Nephron progenitor cell (in vitro differentiated cells): ENCODE measurements around the gene TSEN15.
"Not testable (repeated sequence)": the region's sequence is repeated elsewhere in the genome, so short reads cannot be mapped to it uniquely, and the experiment has no call there.

ENCODE experiments used
- DNase-seq: peaks from one replicate; pipeline ENCODE4 v3.0.0; 2021
- H3K27ac Mint-ChIP-seq: 2 replicates; pipeline ENCODE4 v1.8.0; 2021; ENCODE audit warnings: mild to moderate bottlenecking, moderate library complexity, mixed read lengths
- H3K27me3 Mint-ChIP-seq: 2 replicates; pipeline ENCODE4 v1.8.0; 2021; ENCODE audit warnings: mild to moderate bottlenecking, low read depth, mixed read lengths; ENCODE audit not compliant: poor library complexity
- H3K36me3 Mint-ChIP-seq: 2 replicates; pipeline ENCODE4 v1.8.0; 2021; ENCODE audit warnings: low read depth, mixed read lengths
- H3K4me1 Mint-ChIP-seq: 2 replicates; pipeline ENCODE4 v1.8.0; 2021; ENCODE audit warnings: mixed read lengths
- H3K4me3 Mint-ChIP-seq: 2 replicates; pipeline ENCODE4 v1.8.0; 2021; ENCODE audit warnings: mild to moderate bottlenecking, moderate library complexity, mixed read lengths
- H3K9me3 Mint-ChIP-seq: 2 replicates; pipeline ENCODE4 v1.8.0; 2021; ENCODE audit warnings: mild to moderate bottlenecking, moderate library complexity, mixed read lengths
- CTCF ChIP-seq: fragments of 200-600 bp; sonication (generic); IDR thresholded peaks from 2 replicates; pipeline ENCODE4 v1.5.0; 2021; ENCODE audit warnings: antibody characterized with exemption

The TSEN15 gene

GRCh38 chr1:184088037-184088436 lies 36.5 kb downstream of the TSEN15 start:
- H3K9me3 Mint-ChIP-seq: no peaks in the 10 kb centered on the region
- H3K27ac Mint-ChIP-seq: peak overlapping the region; percentile 56

GRCh38 chr1:184093071-184093470 lies 41.5 kb downstream of the TSEN15 start:
- TF ChIP-seq CTCF: no peak
- no peak for DNase-seq
- Mint-ChIP-seq H3K27me3 (no peaks in the 10 kb centered on the region), H3K36me3 (peaks cover 25% of the 10 kb centered on the region), H3K4me1 (no peaks in the 10 kb centered on the region), H3K27ac (no peak overlapping the region), H3K4me3 (no peak overlapping the region), H3K9me3 (peaks cover 5% of the 10 kb centered on the region)

More at GRCh38 chr1:184088037-184088436, 36.5 kb downstream of the TSEN15 start:
- H3K4me1 Mint-ChIP-seq: no peaks in the 10 kb centered on the region
- no peak overlapping the region for H3K4me3 Mint-ChIP-seq
- TF ChIP-seq CTCF: no peak
- no peaks in the 10 kb centered on the region for H3K27me3 Mint-ChIP-seq
- no peak for DNase-seq
- peaks cover 16% of the 10 kb centered on the region for H3K36me3 Mint-ChIP-seq

- TF ChIP-seq CTCF: no peak
- Mint-ChIP-seq H3K27ac (no peak overlapping the region), H3K36me3 (peaks cover 21% of the 10 kb centered on the region), H3K9me3 (peaks cover 5% of the 10 kb centered on the region), H3K27me3 (no peaks in the 10 kb centered on the region), H3K4me3 (no peak overlapping the region), H3K4me1 (no peaks in the 10 kb centered on the region)
- no peak for DNase-seq
These were observed 44.5 kb downstream of the TSEN15 start for GRCh38 chr1:184096005-184096404.

DNA sequence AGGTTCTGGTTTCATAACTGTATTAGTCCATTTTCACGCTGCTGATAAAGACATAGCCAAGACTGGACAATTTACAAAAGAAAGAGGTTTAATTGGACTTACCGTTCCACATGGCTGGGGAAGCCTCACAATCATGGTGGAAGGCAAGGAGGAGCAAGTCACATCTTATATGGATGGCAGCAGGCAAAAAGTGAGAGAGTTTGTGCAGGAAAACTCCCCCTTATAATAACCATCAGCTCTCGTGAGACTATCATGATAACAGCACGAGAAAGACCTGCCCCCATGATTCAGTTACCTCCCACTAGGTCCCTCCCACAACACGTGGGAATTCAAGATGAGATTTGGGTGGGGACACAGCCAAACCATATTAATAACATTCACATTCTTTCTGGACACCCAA lies 45.0 kb downstream of the TSEN15 start:
- H3K9me3 Mint-ChIP-seq, H3K27me3 Mint-ChIP-seq, DNase-seq, H3K27ac Mint-ChIP-seq, H3K4me3 Mint-ChIP-seq, H3K4me1 Mint-ChIP-seq: not testable (repeated sequence)
- H3K36me3 Mint-ChIP-seq: peaks cover 21% of the 10 kb centered on the region

- no peaks in the 10 kb centered on the region for H3K4me1 Mint-ChIP-seq
- no peak overlapping the region for H3K27ac Mint-ChIP-seq
- H3K4me3 Mint-ChIP-seq: no peak overlapping the region
- H3K9me3 Mint-ChIP-seq: peaks cover 23% of the 10 kb centered on the region
- DNase-seq: no peak
- no peak for TF ChIP-seq CTCF
- peaks cover 38% of the 10 kb centered on the region for H3K36me3 Mint-ChIP-seq
- peaks cover 3% of the 10 kb centered on the region for H3K27me3 Mint-ChIP-seq
These were observed 49.6 kb downstream of the TSEN15 start for GRCh38 chr1:184101141-184101540.

DNA sequence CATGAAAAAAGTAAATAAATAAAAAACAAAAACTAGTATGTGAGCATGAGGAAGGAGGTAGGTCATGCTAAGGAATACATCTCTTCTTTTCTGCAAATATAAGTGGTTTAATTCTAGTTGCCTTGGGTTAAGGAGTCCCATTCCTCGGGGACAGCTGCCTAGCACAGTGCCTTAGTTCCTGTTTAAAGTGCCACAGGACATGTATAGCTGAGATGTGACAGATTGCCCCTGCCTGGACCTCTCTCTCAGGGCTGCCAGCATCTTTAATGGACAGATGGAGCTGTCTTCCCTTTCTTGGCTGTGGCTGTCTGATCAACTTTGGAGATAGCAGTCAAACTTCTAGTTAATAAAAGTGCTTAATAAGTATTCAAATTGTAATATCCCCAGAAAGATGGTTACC lies 50.0 kb downstream of the TSEN15 start:
- no peak for TF ChIP-seq CTCF
- DNase-seq: no peak
- H3K4me3 Mint-ChIP-seq: no peak overlapping the region

More for the DNA sequence above, 50.0 kb downstream of the TSEN15 start:
- Mint-ChIP-seq H3K9me3 (peaks cover 24% of the 10 kb centered on the region), H3K27ac (no peak overlapping the region), H3K36me3 (peaks cover 38% of the 10 kb centered on the region), H3K27me3 (peaks cover 3% of the 10 kb centered on the region), H3K4me1 (no peaks in the 10 kb centered on the region)
